GM18505 (cell line): ENCODE results near the gene COMMD7.

ENCODE experiments used
- ATAC-seq: cut with Tn5 transposase; IDR thresholded peaks from one replicate; pipeline ENCODE4 v1.9.1; 2021; ENCODE audit not compliant: unreplicated experiment
- POLR2A ChIP-seq: IDR thresholded peaks from 4 replicates; pipeline ENCODE4 v1.6.1; 2011; ENCODE audit warnings: borderline replicate concordance; ENCODE audit not compliant: insufficient read depth, insufficient read length; ENCODE audit errors: extremely low read depth

Gene COMMD7

GRCh38 chr20:32667027-32667426 lies 76.2 kb downstream of the COMMD7 start:
- ATAC-seq, result no peak
- TF ChIP-seq POLR2A, result no peak

- ATAC-seq, result no peak
- TF ChIP-seq POLR2A, result no peak
Observed at GRCh38 chr20:32664678-32665159, 78.5 kb downstream of the COMMD7 start.

- ATAC-seq, result no peak
- TF ChIP-seq POLR2A, result no peak
Observed at GRCh38 chr20:32664012-32664677, 79.1 kb downstream of the COMMD7 start.

GRCh38 chr20:32663335-32664011 lies 79.8 kb downstream of the COMMD7 start:
- TF ChIP-seq POLR2A, result no peak
- ATAC-seq, result no peak

- ATAC-seq, result no peak
- no peak for TF ChIP-seq POLR2A
Observed at GRCh38 chr20:32661820-32662528, 81.3 kb downstream of the COMMD7 start.

GRCh38 chr20:32660661-32661060 lies 82.6 kb downstream of the COMMD7 start:
- TF ChIP-seq POLR2A, result no peak
- ATAC-seq, result no peak

GRCh38 chr20:32656827-32657226 lies 86.4 kb downstream of the COMMD7 start:
- no peak for TF ChIP-seq POLR2A
- no peak for ATAC-seq

- ATAC-seq, result no peak
- no peak for TF ChIP-seq POLR2A
Observed at GRCh38 chr20:32655903-32656512, 87.3 kb downstream of the COMMD7 start.

GRCh38 chr20:32652739-32653526 lies 90.3 kb downstream of the COMMD7 start:
- peak; percentile 66 for ATAC-seq
- no peak for TF ChIP-seq POLR2A
